Measurements from ENCODE around the gene TOMM70. TPM values are rescaled to one million over a fixed set of nuclear protein-coding genes. Genes with fewer than 3 reads are reported as not detected.

The TOMM70 gene
- polyA plus RNA-seq, 3 donors, result 4.9 to 6.3 (median 6.3) TPM

GRCh38 chr3:100419406-100419805 lies 18.5 kb upstream of the TOMM70 start:
- Mint-ChIP-seq H3K27me3 (ENCODE audit: low read depth in 3 of 3) (peaks cover under 1 to 4% (median 2%) of the 10 kb centered on the region in 3 donors), H3K4me3 (no peak overlapping the region), H3K36me3 (no peaks in the 10 kb centered on the region), H3K4me1 (peaks cover 20% of the 10 kb centered on the region), H3K27ac (peak overlapping the region in 2 of 7 donors; percentile 63 to 69), H3K9me3 (no peaks in the 10 kb centered on the region)
- no peak for TF ChIP-seq CTCF (IDR thresholded peaks at IDR 0.05)
- Histone ChIP-seq H3K36me3 (replicated peaks in 1 of 2; ENCODE audit: control insufficient read depth in 1 of 2, insufficient read depth in 2 of 2, low read length in 2 of 2) (no peaks in the 10 kb centered on the region), H3K4me1 (ENCODE audit: control insufficient read depth in 1 of 2, insufficient read depth in 2 of 2, low read length in 2 of 2) (peaks cover 21 to 24% of the 10 kb centered on the region in 2 donors), H3K4me3 (replicated peaks in 1 of 3; ENCODE audit: low read depth in 2 of 3, low read length in 3 of 3) (no peak overlapping the region), H3K4me2 (replicated peaks; ENCODE audit: extremely low read depth, low read length, poor library complexity, severe bottlenecking) (no peak overlapping the region), H3K9me3 (replicated peaks in 1 of 2; ENCODE audit: control insufficient read depth in 1 of 2, insufficient read depth in 1 of 2, low read length in 2 of 2) (no peaks in the 10 kb centered on the region), H3K27ac (ENCODE audit: low read depth in 1 of 2, low read length in 2 of 2) (peak overlapping the region in 1 of 2 donors; percentile 56), H4K20me1 (ENCODE audit: insufficient read depth, low read length) (no peaks in the 10 kb centered on the region), H3K27me3 (ENCODE audit: control insufficient read depth in 2 of 2, insufficient read depth in 2 of 2, low read length in 2 of 2) (no peaks in the 10 kb centered on the region), H3K79me2 (ENCODE audit: insufficient read depth, low read length) (no peaks in the 10 kb centered on the region), H3K9ac (ENCODE audit: insufficient read depth, low read length, poor library complexity, severe bottlenecking) (no peak overlapping the region), H2AFZ (ENCODE audit: insufficient read depth, low read depth, low read length, poor library complexity, severe bottlenecking) (no peak overlapping the region)
- no CpG with 5 or more reads among the region's 1 CpG for WGBS (ENCODE audit: insufficient coverage)
- intact Hi-C loops (cut with micrococcal nuclease), result no loop called here
- DNase-seq, result peak; percentile 46 to 69 (median 56)

- H3K4me3 ChIP-seq (replicated peaks in 1 of 3; ENCODE audit: low read depth in 2 of 3, low read length in 3 of 3), result no peak overlapping the region
- Mint-ChIP-seq H3K36me3 (no peaks in the 10 kb centered on the region), H3K27ac (no peak overlapping the region), H3K9me3 (no peaks in the 10 kb centered on the region), H3K4me1 (peaks cover 20% of the 10 kb centered on the region), H3K27me3 (ENCODE audit: low read depth in 3 of 3) (peaks cover 0 to 2% (median 1%) of the 10 kb centered on the region in 3 donors), H3K4me3 (no peak overlapping the region)
- no peaks in the 10 kb centered on the region for H3K79me2 ChIP-seq (ENCODE audit: insufficient read depth, low read length)
- no peaks in the 10 kb centered on the region for H4K20me1 ChIP-seq (ENCODE audit: insufficient read depth, low read length)
- intact Hi-C loops (cut with micrococcal nuclease), result no loop called here
- TF ChIP-seq CTCF (IDR thresholded peaks at IDR 0.05), result no peak
- H3K36me3 ChIP-seq (replicated peaks in 1 of 2; ENCODE audit: control insufficient read depth in 1 of 2, insufficient read depth in 2 of 2, low read length in 2 of 2), result no peaks in the 10 kb centered on the region
- no peak overlapping the region for H3K27ac ChIP-seq (ENCODE audit: low read depth in 1 of 2, low read length in 2 of 2)
- no peak overlapping the region for H3K4me2 ChIP-seq (replicated peaks; ENCODE audit: extremely low read depth, low read length, poor library complexity, severe bottlenecking)
- H3K9me3 ChIP-seq (replicated peaks in 1 of 2; ENCODE audit: control insufficient read depth in 1 of 2, insufficient read depth in 1 of 2, low read length in 2 of 2), result no peaks in the 10 kb centered on the region
- no peak overlapping the region for H2AFZ ChIP-seq (ENCODE audit: insufficient read depth, low read depth, low read length, poor library complexity, severe bottlenecking)
- peaks cover 21 to 24% of the 10 kb centered on the region in 2 donors for H3K4me1 ChIP-seq (ENCODE audit: control insufficient read depth in 1 of 2, insufficient read depth in 2 of 2, low read length in 2 of 2)
- H3K9ac ChIP-seq (ENCODE audit: insufficient read depth, low read length, poor library complexity, severe bottlenecking), result no peak overlapping the region
- H3K27me3 ChIP-seq (ENCODE audit: control insufficient read depth in 2 of 2, insufficient read depth in 2 of 2, low read length in 2 of 2), result no peaks in the 10 kb centered on the region
- WGBS (ENCODE audit: insufficient coverage), result no CpG with 5 or more reads among the region's 1 CpG
- no peak for DNase-seq
These were observed 16.0 kb upstream of the TOMM70 start for GRCh38 chr3:100416863-100417262.
